Muscle layer of colon (tissue), 2 donors: ENCODE data around the gene PREPL.

Experiments
- H3K27ac ChIP-seq: one replicate; pipeline ENCODE4 v1.7.0; 2013; ENCODE audit warnings: low read depth, mild to moderate bottlenecking, low read length, moderate library complexity
- H3K27me3 ChIP-seq, 2 donors: one replicate each; pipeline ENCODE4 v1.7.0; 2013; ENCODE audit warnings: low read length in 2 of 2, mild to moderate bottlenecking in 2 of 2; ENCODE audit not compliant: insufficient read depth in 2 of 2, control insufficient read depth in 1 of 2
- H3K36me3 ChIP-seq: one replicate; pipeline ENCODE4 v1.7.0; 2013; ENCODE audit warnings: mild to moderate bottlenecking, low read length; ENCODE audit not compliant: insufficient read depth
- H3K4me1 ChIP-seq: one replicate; pipeline ENCODE4 v1.7.0; 2013; ENCODE audit warnings: mild to moderate bottlenecking, low read length; ENCODE audit not compliant: insufficient read depth
- H3K4me3 ChIP-seq, 2 donors: one replicate each; pipeline ENCODE4 v1.7.0; 2013; ENCODE audit warnings: low read length in 2 of 2, low read depth in 1 of 2, mild to moderate bottlenecking in 1 of 2, moderate library complexity in 1 of 2
- H3K9ac ChIP-seq: one replicate; pipeline ENCODE4 v1.7.0; 2013; ENCODE audit warnings: low read length
- H3K9me3 ChIP-seq: one replicate; pipeline ENCODE4 v1.7.0; 2013; ENCODE audit warnings: mild to moderate bottlenecking, low read length
- donor health status: abdominal sarcoma.
- donor health status: Adenocarcinoma of cecum.

PREPL gene

GRCh38 chr2:44291281-44292248, 69.7 kb downstream of the PREPL start:
- no peak overlapping the region for H3K9ac ChIP-seq
- H3K27me3 ChIP-seq = no peaks in the 10 kb centered on the region
- no peak overlapping the region for H3K27ac ChIP-seq
- no peaks in the 10 kb centered on the region for H3K4me1 ChIP-seq
- no peak overlapping the region for H3K4me3 ChIP-seq
- no peaks in the 10 kb centered on the region for H3K9me3 ChIP-seq
- H3K36me3 ChIP-seq = no peaks in the 10 kb centered on the region

- no peaks in the 10 kb centered on the region for H3K36me3 ChIP-seq
- no peaks in the 10 kb centered on the region for H3K27me3 ChIP-seq
- no peak overlapping the region for H3K9ac ChIP-seq
- H3K9me3 ChIP-seq = no peaks in the 10 kb centered on the region
- no peak overlapping the region for H3K4me3 ChIP-seq
- no peak overlapping the region for H3K27ac ChIP-seq
- H3K4me1 ChIP-seq = no peaks in the 10 kb centered on the region
Measured at GRCh38 chr2:44290261-44290660, 71.0 kb downstream of the PREPL start.

DNA sequence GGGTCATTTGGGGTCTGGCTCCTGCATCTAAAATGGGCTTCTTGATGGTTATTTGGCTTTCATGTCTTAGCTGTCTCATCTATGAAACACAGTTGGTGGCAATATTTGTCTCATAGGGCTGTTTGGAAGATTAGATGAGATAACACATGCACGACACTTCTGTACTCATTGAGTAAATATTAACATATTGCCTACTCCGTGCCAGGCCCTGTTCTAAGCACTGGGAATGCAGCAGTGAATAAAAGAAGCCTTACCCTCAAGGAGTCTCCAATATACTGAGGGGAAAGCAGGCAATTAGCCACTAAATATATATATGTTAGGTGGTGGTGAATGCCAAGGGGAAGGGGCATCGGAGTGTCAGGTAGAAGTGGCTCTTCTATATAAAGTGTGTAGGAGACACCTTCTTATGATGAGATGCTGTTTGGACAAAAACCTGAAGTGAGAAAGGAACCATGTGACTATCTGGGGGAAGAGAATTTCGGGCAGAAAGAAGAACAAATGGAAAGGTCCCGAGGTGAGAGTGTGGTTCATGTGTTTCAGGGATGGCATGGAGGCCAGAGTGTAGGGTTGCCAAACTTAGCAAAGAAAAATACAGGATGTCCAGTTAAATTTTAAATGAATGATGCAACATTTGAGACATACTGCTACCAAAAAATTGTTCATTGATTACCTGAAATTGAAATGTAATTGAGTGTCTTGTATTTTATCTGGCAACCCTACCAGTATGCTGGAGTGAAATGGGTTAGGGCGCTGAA, 74.2 kb downstream of the PREPL start:
- Histone ChIP-seq H3K27me3 (no peaks in the 10 kb centered on the region), H3K9ac (no peak overlapping the region), H3K4me3 (no peak overlapping the region), H3K27ac (no peak overlapping the region), H3K36me3 (no peaks in the 10 kb centered on the region), H3K9me3 (no peaks in the 10 kb centered on the region), H3K4me1 (no peaks in the 10 kb centered on the region)

DNA sequence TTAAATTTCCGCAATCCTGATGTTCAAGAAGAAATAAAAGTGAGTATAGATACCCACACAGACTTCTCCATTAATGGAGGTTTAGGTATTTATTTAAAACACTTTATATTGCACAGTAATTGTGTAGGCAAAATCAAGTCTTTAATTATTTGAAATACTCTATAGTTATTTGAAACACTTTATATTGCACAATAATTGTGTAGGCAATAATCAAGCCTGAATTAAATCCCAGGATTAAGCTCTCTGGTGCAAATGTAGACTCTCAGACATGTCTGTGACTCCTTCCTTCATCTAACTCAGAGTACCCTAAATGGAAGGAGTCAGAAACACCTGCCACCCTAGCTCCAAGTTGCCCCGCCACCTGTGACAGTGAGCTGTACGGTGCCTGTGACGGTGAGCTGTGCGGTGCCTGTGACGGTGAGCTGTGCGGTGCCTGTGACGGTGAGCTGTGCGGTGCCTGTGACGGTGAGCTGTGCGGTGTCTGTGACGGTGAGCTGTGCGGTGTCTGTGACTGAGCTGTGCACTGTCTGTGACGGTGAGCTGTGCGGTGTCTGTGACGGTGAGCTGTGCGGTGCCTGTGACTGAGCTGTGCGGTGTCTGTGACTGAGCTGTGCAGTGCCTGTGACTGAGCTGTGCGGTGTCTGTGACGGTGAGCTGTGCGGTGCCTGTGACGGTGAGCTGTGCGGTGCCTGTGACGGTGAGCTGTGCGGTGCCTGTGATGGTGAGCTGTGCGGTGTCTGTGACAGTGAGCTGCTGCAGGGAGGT, 75.0 kb downstream of the PREPL start:
- Histone ChIP-seq H3K4me3 (no peak overlapping the region), H3K4me1 (no peaks in the 10 kb centered on the region), H3K36me3 (no peaks in the 10 kb centered on the region), H3K27me3 (no peaks in the 10 kb centered on the region), H3K9ac (no peak overlapping the region), H3K27ac (no peak overlapping the region), H3K9me3 (no peaks in the 10 kb centered on the region)

DNA sequence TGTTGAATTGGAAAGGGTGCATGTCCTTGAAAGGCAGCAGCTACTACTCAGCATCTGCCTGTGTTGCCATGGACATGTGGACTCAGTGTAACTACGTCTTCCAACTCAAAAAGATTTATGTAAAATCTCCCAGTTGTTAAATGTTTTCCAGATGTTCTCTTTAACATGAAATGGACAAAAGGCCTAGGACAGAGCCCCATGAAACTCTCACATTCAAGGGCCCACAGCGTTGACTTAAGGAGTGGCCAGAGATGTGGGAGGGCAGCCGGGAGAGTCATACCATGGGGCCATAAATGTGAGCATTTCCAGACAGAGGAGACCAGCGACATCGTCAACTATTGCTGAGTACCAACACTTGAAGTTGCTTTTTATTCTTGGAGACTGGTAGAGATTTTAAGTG, 76.1 kb downstream of the PREPL start:
- H3K4me3 ChIP-seq = no peak overlapping the region
- H3K4me1 ChIP-seq = no peaks in the 10 kb centered on the region
- H3K27ac ChIP-seq = no peak overlapping the region
- no peaks in the 10 kb centered on the region for H3K27me3 ChIP-seq
- H3K9ac ChIP-seq = no peak overlapping the region
- no peaks in the 10 kb centered on the region for H3K36me3 ChIP-seq
- H3K9me3 ChIP-seq = no peaks in the 10 kb centered on the region

GRCh38 chr2:44283116-44283666, 78.1 kb downstream of the PREPL start:
- Histone ChIP-seq H3K9me3 (no peaks in the 10 kb centered on the region), H3K4me1 (no peaks in the 10 kb centered on the region), H3K4me3 (no peak overlapping the region), H3K27ac (no peak overlapping the region), H3K9ac (no peak overlapping the region), H3K36me3 (no peaks in the 10 kb centered on the region), H3K27me3 (no peaks in the 10 kb centered on the region)

DNA sequence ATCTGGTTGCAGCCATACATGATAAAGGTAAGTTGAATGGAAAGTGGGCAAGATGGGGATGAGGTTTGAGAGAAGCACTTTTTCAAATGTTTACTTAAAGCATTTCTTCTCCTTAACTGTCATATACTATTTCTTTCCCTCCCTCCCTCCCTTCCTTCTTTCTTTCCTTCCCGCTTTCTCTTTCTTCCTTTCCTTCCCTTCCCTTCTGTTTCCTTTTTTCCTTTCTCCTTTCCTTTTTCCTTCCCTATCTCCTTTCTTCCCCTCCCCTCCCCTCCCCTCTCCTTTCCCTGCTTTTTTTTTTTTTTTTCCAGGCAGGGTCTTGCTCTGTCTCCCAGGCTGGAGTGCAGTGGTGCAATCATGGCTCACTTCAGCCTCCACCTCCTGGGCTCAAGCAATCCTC, 80.4 kb downstream of the PREPL start:
- Histone ChIP-seq H3K4me1 (no peaks in the 10 kb centered on the region), H3K27ac (no peak overlapping the region), H3K9me3 (no peaks in the 10 kb centered on the region), H3K27me3 (no peaks in the 10 kb centered on the region), H3K36me3 (no peaks in the 10 kb centered on the region), H3K9ac (no peak overlapping the region), H3K4me3 (no peak overlapping the region)

GRCh38 chr2:44277541-44277940, 83.8 kb downstream of the PREPL start:
- Histone ChIP-seq H3K27ac (no peak overlapping the region), H3K4me3 (no peak overlapping the region), H3K4me1 (no peaks in the 10 kb centered on the region), H3K36me3 (no peaks in the 10 kb centered on the region), H3K27me3 (no peaks in the 10 kb centered on the region), H3K9me3 (no peaks in the 10 kb centered on the region), H3K9ac (no peak overlapping the region)

DNA sequence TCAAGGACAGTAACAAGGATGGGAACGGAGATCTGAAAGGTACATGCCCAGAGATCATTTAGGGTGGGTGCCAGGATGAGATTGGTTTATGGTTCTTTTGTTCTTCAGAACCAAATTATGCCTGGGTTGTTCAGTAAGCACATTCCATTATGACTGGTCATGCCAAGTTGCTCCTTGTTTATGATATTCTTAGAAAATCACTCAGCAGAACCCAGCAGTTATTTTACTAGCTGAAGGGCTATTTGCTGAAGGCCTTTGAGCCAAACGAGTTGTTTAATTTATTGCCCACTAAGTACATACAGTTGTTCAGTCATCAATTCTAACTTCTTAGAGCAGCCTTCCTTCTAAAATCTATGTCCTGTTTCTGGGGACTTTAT, 85.4 kb downstream of the PREPL start:
- Histone ChIP-seq H3K9me3 (no peaks in the 10 kb centered on the region), H3K27ac (no peak overlapping the region), H3K9ac (no peak overlapping the region), H3K4me3 (no peak overlapping the region), H3K27me3 (no peaks in the 10 kb centered on the region), H3K36me3 (no peaks in the 10 kb centered on the region), H3K4me1 (no peaks in the 10 kb centered on the region)

GRCh38 chr2:44273596-44273995, 87.7 kb downstream of the PREPL start:
- Histone ChIP-seq H3K27ac (no peak overlapping the region), H3K36me3 (no peaks in the 10 kb centered on the region), H3K9ac (no peak overlapping the region), H3K9me3 (no peaks in the 10 kb centered on the region), H3K4me3 (no peak overlapping the region), H3K4me1 (no peaks in the 10 kb centered on the region), H3K27me3 (no peaks in the 10 kb centered on the region)

GRCh38 chr2:44273076-44273475, 88.2 kb downstream of the PREPL start:
- no peaks in the 10 kb centered on the region for H3K36me3 ChIP-seq
- H3K27ac ChIP-seq = no peak overlapping the region
- H3K27me3 ChIP-seq = no peaks in the 10 kb centered on the region
- H3K9ac ChIP-seq = no peak overlapping the region
- H3K9me3 ChIP-seq = no peaks in the 10 kb centered on the region
- no peak overlapping the region for H3K4me3 ChIP-seq
- H3K4me1 ChIP-seq = no peaks in the 10 kb centered on the region
